HG03342 (cell line): ENCODE measurements around the gene RCAN1.
"Not testable (repeated sequence)": the region's sequence is repeated elsewhere in the genome, so short reads cannot be mapped to it uniquely, and the experiment has no call there.

ENCODE experiments used
- ATAC-seq: cut with Tn5 transposase; IDR thresholded peaks from one replicate; pipeline ENCODE4 v1.9.1; 2021; ENCODE audit warnings: mild to moderate bottlenecking, moderate library complexity; ENCODE audit not compliant: unreplicated experiment

Gene RCAN1

DNA sequence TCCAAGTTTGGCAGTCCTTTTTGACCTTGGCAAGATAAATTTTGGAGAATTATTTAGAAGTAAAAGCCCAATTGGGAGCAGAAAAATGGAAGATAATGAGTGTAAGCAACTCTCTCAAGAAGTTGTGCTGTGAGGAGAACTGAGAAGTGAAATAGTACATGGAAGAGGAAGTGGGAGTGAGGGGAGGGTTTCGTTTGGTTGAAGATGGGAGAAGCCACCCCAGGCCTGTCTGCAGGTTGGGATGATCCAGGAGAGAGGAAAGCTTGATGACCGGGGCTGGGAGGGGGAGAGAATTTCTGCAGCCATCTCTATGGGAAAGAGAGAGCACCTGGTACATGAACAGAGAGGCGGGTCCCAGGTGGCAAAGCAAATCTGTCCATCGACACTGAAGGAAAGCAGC lies 8.6 kb upstream of the RCAN1 start:
- ATAC-seq, result no peak

- ATAC-seq, result no peak
These were observed 6.8 kb upstream of the RCAN1 start for GRCh38 chr21:34621434-34622350.

GRCh38 chr21:34619841-34620665 lies 5.1 kb upstream of the RCAN1 start:
- ATAC-seq, result no peak

- ATAC-seq, result no peak
These were observed 4.0 kb upstream of the RCAN1 start for GRCh38 chr21:34618941-34619340.

GRCh38 chr21:34617753-34618339 lies 2.9 kb upstream of the RCAN1 start:
- no peak for ATAC-seq

DNA sequence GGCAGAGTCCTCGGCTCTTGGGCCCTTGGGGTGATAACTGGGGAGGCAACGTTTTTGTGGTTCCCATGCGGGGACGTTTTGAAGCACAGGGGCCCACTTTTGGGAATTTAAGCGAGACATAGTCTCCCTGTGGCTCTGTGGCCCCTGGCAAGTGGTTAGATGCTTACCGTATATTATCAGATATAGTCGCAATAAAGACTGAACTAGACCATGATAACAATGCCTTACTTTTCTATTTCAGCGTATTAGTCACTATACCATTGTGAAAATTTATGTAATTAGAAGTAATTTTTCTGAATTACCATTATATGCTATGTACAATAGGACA lies 538 bp upstream of the RCAN1 start:
- no peak for ATAC-seq

GRCh38 chr21:34613679-34614627 lies 960 bp downstream of the RCAN1 start:
- no peak for ATAC-seq

DNA sequence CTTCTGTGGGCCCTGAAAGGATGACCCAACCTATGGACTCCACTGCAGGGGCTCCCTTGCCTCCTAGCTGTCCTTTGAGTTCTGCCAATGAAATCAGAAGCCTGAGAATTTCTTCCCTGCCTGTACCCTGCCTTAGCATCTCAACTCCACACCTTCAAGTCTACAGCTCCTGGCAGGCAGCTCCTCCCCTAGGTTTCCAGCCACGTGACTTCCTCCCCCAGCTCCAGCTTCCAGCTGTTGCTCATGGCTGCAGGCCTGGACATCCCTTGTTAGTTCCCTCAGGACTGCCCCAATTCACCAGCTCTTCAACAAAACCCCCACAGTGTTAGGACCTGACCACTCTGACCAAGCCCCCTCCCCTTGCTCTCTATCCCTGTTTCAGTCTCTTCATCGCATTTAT lies 2.4 kb downstream of the RCAN1 start:
- ATAC-seq, result no peak

GRCh38 chr21:34612056-34612455 lies 2.9 kb downstream of the RCAN1 start:
- ATAC-seq, result no peak

DNA sequence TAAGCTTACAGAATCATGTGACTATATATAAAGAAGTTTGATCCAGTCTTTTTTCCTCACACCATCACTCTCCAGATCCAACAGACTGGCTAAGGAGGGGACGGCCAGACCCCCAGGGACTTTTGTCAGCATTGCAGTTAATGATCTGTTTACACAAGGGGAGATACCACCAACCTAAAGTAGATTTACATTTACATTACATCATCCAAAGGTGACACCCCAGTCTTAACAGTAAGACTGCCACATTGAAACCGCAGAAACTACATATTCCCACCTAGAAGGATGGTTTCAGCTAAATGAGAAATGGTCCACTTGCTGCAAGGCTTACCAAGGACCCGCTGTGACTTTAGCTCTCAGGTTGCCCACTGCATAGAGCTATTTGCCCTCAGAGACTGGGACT lies 3.4 kb downstream of the RCAN1 start:
- ATAC-seq, result no peak

- no peak for ATAC-seq
These were observed 4.9 kb downstream of the RCAN1 start for GRCh38 chr21:34609933-34610549.

GRCh38 chr21:34609244-34609932 lies 5.5 kb downstream of the RCAN1 start:
- no peak for ATAC-seq

- not testable (repeated sequence) for ATAC-seq
These were observed 7.5 kb downstream of the RCAN1 start for GRCh38 chr21:34607376-34607775.

DNA sequence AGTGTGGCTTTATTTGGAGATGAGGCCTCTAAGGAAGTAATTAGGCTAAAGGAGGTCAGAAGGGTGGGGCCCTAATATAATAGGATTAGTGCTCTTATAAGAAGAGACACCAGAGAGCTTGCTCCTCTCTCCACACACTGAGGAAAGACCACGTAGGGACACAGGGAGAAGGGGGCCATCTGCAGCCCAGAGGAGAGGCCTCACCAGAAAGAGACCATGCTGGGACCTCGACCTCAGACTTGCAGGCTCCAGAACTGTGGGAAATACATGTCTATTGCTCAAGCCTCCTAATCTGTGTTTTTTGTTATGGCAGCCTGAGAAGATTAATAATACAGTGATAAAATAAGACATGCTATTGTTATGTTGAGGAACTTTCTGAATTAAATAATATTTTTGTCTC lies 8.3 kb downstream of the RCAN1 start:
- no peak for ATAC-seq

- no peak for ATAC-seq
These were observed 8.9 kb downstream of the RCAN1 start for GRCh38 chr21:34606051-34606450.

DNA sequence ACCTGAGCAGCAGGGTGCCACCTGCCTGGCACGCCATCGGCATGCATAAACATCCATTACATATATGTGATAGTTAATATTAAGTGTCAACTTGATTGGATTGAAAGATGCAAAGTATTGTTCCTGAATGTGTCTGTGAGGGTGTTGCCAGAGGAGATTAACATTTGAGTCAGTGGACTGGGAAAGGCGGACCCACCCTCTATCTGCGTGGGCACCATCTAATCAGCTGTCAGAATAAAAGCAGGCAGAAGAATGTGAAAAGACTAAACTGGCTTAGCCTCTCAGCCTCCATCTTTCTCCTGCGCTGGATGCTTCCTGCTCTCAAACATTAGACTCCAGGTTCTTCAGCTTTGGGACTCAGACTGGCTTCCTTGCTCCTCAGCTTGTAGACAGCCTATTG lies 10.0 kb downstream of the RCAN1 start:
- ATAC-seq, result not testable (repeated sequence)

GRCh38 chr21:34604556-34604955 lies 10.4 kb downstream of the RCAN1 start:
- ATAC-seq, result no peak

GRCh38 chr21:34603710-34604057 lies 11.2 kb downstream of the RCAN1 start:
- ATAC-seq, result no peak

DNA sequence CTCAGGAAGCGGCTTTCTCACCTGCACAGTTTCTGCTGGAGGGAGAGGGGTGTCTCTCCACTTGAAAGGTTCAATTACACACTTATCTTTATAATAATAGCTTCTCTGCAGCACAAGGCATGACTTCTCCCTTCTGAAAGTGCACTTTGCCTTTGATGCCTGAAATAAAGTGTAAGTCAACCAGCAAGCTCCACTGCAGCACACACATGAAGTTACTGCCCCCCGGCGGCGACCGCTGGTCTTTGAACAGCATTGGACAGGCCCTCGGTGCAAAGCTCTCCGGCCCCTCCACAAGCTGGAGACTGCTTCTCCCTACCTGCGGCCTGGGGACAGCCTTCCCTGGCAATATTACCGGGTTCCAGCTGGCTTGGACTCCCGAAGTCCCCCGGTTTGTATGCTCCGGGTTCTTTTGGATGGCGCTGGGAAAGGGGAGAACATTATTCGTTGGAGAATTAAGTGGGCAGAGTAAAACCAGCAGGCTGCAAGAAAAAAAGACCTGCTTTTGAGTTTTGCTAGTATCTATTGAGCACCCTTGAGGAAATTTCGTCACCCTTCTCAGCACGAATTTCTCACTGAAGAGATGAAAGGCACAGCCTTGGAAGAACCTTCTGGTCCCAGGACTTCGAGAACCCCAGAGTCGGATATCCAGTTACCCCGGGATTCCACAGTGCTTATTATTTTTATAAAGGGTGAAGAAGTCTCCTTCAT lies 11.8 kb downstream of the RCAN1 start:
- peak; percentile 47 for ATAC-seq
